Mesothelial cell of epicardium (in vitro differentiated cells): ENCODE measurements around the gene KRTAP10-1. TPM values are rescaled to one million over a fixed set of nuclear protein-coding genes. Genes with fewer than 3 reads are reported as not detected.

Experiments
- DNase-seq, 2 experiments: peaks; one replicate each; pipeline ENCODE4 v3.0.0; 2021; ENCODE audit warnings: low spot score in 2 of 2; ENCODE audit not compliant: unreplicated experiment in 2 of 2
- H3K27ac Mint-ChIP-seq: 2 replicates; pipeline ENCODE4 v1.8.0; 2021; ENCODE audit warnings: mixed read lengths
- H3K27me3 Mint-ChIP-seq: 2 replicates; pipeline ENCODE4 v1.8.0; 2021; ENCODE audit warnings: low read depth, mixed read lengths
- H3K36me3 Mint-ChIP-seq: 2 replicates; pipeline ENCODE4 v1.8.0; 2021; ENCODE audit warnings: mixed read lengths
- H3K4me1 Mint-ChIP-seq: 2 replicates; pipeline ENCODE4 v1.8.0; 2021; ENCODE audit warnings: mixed read lengths
- H3K4me3 Mint-ChIP-seq: 2 replicates; pipeline ENCODE4 v1.8.0; 2021; ENCODE audit warnings: mild to moderate bottlenecking, moderate library complexity, mixed read lengths
- H3K9me3 Mint-ChIP-seq: 2 replicates; pipeline ENCODE4 v1.8.0; 2021; ENCODE audit warnings: mixed read lengths
- total RNA-seq: library from RNA; stranded (reverse); gene quantifications from 3 replicates; pipeline ENCODE4 v1.2.1, GENCODE V29; 2021
- TF ChIP-seq, protein P1 (sequence below): fragments of 200-600 bp; sonication (generic); IDR thresholded peaks from one replicate; pipeline ENCODE4 v1.5.0; 2021; ENCODE audit warnings: antibody characterized with exemption; ENCODE audit not compliant: unreplicated experiment

The KRTAP10-1 gene
- total RNA-seq, 1 donor from 2014 or later = not detected

DNA sequence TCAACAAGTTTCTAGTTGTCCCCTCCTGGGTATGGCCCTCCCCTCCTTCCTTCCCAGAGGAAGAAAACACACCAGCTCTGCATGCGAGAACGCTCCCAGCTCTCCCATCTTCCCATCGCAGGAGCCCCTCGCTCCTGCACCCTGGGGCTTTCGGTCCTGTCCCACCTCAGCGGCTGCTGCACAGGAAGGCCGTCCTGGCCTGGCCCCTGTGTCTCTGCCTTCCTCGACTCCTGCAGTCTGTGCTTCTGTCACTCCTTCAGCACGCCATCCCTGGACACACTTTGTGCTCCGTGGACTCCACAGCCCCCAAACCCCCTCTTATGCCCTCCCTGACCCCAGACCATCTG is 23.2 kb downstream of the KRTAP10-1 start:
- peaks cover 2% of the 10 kb centered on the region for H3K4me1 Mint-ChIP-seq
- H3K9me3 Mint-ChIP-seq = no peaks in the 10 kb centered on the region
- no peak for DNase-seq
- no peak overlapping the region for H3K4me3 Mint-ChIP-seq
- no peaks in the 10 kb centered on the region for H3K27me3 Mint-ChIP-seq
- H3K27ac Mint-ChIP-seq = no peak overlapping the region
- TF ChIP-seq, protein P1, sequence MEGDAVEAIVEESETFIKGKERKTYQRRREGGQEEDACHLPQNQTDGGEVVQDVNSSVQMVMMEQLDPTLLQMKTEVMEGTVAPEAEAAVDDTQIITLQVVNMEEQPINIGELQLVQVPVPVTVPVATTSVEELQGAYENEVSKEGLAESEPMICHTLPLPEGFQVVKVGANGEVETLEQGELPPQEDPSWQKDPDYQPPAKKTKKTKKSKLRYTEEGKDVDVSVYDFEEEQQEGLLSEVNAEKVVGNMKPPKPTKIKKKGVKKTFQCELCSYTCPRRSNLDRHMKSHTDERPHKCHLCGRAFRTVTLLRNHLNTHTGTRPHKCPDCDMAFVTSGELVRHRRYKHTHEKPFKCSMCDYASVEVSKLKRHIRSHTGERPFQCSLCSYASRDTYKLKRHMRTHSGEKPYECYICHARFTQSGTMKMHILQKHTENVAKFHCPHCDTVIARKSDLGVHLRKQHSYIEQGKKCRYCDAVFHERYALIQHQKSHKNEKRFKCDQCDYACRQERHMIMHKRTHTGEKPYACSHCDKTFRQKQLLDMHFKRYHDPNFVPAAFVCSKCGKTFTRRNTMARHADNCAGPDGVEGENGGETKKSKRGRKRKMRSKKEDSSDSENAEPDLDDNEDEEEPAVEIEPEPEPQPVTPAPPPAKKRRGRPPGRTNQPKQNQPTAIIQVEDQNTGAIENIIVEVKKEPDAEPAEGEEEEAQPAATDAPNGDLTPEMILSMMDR = no peak
- H3K36me3 Mint-ChIP-seq = peaks cover 4% of the 10 kb centered on the region

DNA sequence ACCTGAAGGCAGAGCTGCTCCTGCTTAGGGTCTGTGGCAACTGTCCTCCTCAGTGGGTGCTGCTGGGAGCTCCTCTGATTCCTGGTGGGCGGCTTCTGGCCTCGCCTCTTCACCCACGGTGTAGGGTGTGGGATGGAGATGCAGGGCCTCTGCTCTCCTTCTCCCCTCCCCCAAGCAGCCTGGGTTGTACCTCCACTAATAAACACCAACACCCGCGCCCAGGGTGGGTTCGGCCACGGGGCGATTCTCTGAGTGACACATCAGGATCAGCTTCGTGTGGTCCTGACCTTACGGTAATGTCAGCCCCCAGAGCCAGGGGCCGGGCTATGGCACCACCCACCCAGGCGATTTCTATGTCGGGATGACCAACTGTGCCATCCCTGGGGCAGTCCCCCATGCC is 23.7 kb downstream of the KRTAP10-1 start:
- DNase-seq = no peak
- no peak overlapping the region for H3K27ac Mint-ChIP-seq
- H3K4me3 Mint-ChIP-seq = no peak overlapping the region
- no peaks in the 10 kb centered on the region for H3K27me3 Mint-ChIP-seq
- peaks cover 2% of the 10 kb centered on the region for H3K4me1 Mint-ChIP-seq
- TF ChIP-seq, protein P1 = no peak
- H3K36me3 Mint-ChIP-seq = peaks cover 4% of the 10 kb centered on the region
- H3K9me3 Mint-ChIP-seq = no peaks in the 10 kb centered on the region

DNA sequence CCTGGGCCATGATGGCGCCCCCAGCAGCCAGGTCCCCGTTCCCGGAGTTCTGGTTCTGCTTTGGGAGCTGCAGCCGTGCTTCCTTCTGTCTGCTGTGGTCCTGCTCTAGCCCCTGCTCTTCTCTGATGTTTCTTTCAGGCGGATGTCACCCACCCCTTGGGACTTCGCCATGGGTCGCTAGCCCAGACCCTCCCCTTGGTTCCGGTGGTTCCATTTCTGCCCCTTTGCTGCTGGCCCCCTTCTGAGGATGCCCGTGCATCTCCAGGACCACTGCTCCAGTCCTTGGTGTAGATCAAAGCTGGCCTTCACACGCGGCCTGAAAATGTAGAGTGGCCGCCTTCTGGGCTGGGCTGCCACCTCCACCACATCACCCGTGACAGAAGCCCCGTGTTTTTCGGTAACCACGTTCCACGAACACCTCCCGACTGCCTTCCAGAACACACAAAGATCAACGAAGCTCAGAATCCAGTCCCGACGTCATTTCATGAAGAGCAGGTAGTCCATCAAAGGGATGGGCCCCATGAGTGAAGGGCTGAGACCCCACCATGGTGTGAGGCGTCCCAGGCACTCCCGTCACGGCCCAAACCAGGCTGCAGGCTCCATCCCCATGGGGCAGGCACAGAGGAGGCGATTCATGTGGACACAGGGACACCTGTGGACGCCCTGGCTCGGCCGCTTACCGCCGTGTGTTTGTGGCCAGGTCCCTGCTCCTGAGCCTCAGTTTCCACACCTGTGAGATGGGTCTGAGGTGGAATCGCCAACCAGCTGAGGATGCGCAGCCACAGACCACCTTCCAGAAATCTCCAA is 24.4 kb downstream of the KRTAP10-1 start:
- no peak for DNase-seq
- H3K4me1 Mint-ChIP-seq = peaks cover 2% of the 10 kb centered on the region
- H3K4me3 Mint-ChIP-seq = no peak overlapping the region
- TF ChIP-seq, protein P1 = no peak
- no peaks in the 10 kb centered on the region for H3K9me3 Mint-ChIP-seq
- no peaks in the 10 kb centered on the region for H3K27me3 Mint-ChIP-seq
- H3K36me3 Mint-ChIP-seq = peaks cover 4% of the 10 kb centered on the region
- H3K27ac Mint-ChIP-seq = no peak overlapping the region

DNA sequence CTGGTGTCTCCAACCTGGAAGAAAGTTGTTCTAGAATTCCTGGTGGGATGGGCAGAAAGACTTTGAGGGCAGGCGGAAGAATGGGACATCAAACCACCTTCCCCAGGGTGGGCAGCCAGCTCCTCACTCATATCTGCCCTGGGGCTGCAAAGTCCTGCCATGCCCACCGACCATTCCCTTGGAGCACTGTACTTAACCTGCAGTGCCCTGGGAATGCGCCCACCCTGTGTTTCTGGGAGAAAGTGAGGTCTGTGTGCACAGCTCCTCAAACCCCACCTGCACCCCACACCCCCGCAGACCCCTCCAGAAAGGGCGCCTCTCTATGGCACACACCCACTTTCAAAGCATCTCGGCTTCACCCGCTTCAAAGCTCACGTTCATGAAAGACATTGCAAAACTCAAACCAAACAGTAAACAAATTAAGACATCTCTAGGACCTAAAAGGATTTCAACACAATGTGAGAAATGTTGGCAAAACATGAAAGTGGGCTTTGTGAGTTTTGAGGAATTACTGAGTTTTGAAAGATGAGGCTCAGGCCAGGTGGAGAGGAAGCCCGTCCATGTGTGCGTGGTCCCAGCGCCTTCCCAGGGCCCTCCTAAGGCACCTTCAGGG is 25.1 kb downstream of the KRTAP10-1 start:
- Mint-ChIP-seq H3K36me3 (peaks cover 5% of the 10 kb centered on the region), H3K27ac (no peak overlapping the region), H3K4me1 (no peaks in the 10 kb centered on the region), H3K4me3 (no peak overlapping the region), H3K27me3 (no peaks in the 10 kb centered on the region), H3K9me3 (no peaks in the 10 kb centered on the region)
- TF ChIP-seq, protein P1 = no peak
- DNase-seq = no peak

DNA sequence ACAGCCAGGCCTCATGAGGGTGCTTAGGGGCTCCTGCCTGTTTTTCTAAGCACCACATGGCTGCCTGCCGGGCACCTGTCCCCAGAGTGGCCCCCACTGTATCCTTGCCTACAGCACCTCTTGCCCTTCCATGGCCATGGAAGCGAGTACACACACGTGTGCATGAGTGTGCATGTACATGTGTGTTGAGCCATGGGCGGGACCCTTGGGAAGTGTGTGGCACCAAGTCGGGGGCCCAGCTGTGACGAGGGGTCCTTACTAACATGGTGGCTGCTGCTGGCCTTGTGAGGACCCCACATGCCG is 25.8 kb downstream of the KRTAP10-1 start:
- DNase-seq = no peak
- no peak overlapping the region for H3K27ac Mint-ChIP-seq
- TF ChIP-seq, protein P1 = no peak
- H3K27me3 Mint-ChIP-seq = no peaks in the 10 kb centered on the region
- H3K9me3 Mint-ChIP-seq = no peaks in the 10 kb centered on the region
- peaks cover 7% of the 10 kb centered on the region for H3K36me3 Mint-ChIP-seq
- H3K4me3 Mint-ChIP-seq = no peak overlapping the region
- H3K4me1 Mint-ChIP-seq = no peaks in the 10 kb centered on the region
